Measurements from ENCODE around the gene MED31. TPM values are rescaled to one million over a fixed set of nuclear protein-coding genes. Genes with fewer than 3 reads are reported as not detected.
"Not testable (repeated sequence)": the region's sequence is repeated elsewhere in the genome, so short reads cannot be mapped to it uniquely, and the experiment has no call there.

Gene MED31
- total RNA-seq, 2 experiments from 2014 or later, result 21.7 to 22.5 TPM

DNA sequence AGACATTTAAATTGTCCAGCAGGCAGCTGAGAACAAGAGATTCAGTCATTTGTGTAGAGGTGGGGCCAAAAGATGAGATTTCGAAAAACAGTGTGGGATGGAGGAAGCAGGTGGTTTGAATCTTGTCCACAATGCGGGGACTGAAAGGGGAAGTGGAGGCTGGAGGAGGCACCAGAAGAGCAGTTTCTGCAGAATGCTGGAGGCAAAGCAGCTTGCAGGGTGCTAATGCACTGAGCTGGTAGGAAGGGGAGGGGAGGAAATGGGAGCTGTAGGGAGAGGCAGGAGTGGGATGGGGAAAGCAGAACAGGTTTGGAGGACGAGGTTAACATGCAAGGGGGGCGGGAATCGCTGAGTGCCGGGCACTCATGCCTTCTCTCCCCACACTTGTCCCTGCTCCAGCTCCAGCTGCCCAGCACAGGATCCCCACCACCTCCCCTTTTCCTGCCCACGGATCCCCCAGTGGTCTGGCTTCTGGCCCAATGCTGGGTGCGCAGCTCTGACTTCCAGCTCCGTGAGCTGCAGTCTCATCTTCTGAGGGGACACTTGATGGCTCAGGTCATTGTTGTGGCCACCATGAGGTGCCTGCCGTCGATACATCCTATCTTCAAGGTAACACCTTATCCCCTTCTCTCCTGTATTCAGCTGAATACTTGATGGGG is 9.5 kb upstream of the MED31 start:
- H3K9me3 Mint-ChIP-seq, result no peaks in the 10 kb centered on the region
- peaks cover 24% of the 10 kb centered on the region for H3K4me1 Mint-ChIP-seq (ENCODE audit: low read depth)
- CTCF ChIA-PET, result interaction anchor here (1.3 to 2.3 kb wide), 2 partner anchors 9 to 233 kb away, joined by 4 to 5 read pairs; no protein-coding TSS in a partner anchor
- intact Hi-C loops (cut with micrococcal nuclease), result no loop called here
- H3K27me3 Mint-ChIP-seq (ENCODE audit: low read depth), result no peaks in the 10 kb centered on the region
- H3K27ac Mint-ChIP-seq, result no peak overlapping the region
- no peak for DNase-seq
- no peaks in the 10 kb centered on the region for H3K36me3 Mint-ChIP-seq (ENCODE audit: low read depth)
- H3K4me3 Mint-ChIP-seq, result no peak overlapping the region

DNA sequence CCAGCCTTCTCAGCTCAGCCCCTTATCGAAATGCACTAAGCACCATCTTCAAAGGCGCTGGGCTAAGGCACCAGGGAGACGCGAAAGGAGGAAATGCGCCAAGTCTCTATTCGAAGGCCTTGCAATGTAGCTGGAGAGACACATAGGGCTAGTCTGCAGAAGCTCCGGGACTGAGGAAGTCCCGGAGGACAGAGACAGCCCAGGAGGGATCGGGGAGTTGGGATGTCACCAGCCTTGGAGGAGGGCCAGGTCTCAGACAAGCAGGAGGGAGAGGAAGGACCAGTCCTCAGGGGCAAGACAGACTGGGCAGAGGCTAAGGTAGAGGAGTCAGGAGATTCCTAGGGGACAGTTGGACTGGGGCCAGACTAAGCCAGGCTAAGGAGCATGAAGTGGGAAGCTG is 8.7 kb upstream of the MED31 start:
- DNase-seq, result no peak
- Mint-ChIP-seq H3K4me3 (no peak overlapping the region), H3K27ac (no peak overlapping the region), H3K36me3 (ENCODE audit: low read depth) (peaks cover 1% of the 10 kb centered on the region), H3K4me1 (ENCODE audit: low read depth) (peaks cover 28% of the 10 kb centered on the region), H3K27me3 (ENCODE audit: low read depth) (no peaks in the 10 kb centered on the region), H3K9me3 (no peaks in the 10 kb centered on the region)
- intact Hi-C loops (cut with micrococcal nuclease), result no loop called here
- CTCF ChIA-PET, result no interaction called here

DNA sequence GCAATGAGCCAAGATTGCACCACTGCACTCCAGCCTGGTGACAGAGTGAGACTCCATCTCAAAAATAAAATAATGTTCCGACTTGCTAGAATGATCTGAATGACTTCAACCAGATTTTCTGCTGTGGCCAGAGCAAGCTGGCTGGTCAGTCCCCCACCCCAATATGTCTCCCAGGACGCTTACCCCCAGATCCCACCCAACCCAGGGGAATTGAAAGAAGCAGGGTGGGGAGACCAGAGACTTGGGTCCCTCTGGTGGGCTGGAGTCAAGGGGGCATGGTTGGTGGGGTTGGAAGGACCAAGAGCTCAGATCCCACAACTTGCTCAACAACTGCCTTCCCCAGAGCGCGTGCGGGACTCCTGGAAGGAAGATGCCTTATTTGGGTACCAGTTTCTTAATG is 7.0 kb upstream of the MED31 start:
- H3K27me3 Mint-ChIP-seq (ENCODE audit: low read depth); intact Hi-C loops (cut with micrococcal nuclease); DNase-seq; H3K9me3 Mint-ChIP-seq; H3K36me3 Mint-ChIP-seq (ENCODE audit: low read depth); CTCF ChIA-PET: not testable (repeated sequence)
- Mint-ChIP-seq H3K27ac (peak overlapping the region; percentile 6), H3K4me3 (peak overlapping the region; percentile 0), H3K4me1 (ENCODE audit: low read depth) (peaks cover 37% of the 10 kb centered on the region)

DNA sequence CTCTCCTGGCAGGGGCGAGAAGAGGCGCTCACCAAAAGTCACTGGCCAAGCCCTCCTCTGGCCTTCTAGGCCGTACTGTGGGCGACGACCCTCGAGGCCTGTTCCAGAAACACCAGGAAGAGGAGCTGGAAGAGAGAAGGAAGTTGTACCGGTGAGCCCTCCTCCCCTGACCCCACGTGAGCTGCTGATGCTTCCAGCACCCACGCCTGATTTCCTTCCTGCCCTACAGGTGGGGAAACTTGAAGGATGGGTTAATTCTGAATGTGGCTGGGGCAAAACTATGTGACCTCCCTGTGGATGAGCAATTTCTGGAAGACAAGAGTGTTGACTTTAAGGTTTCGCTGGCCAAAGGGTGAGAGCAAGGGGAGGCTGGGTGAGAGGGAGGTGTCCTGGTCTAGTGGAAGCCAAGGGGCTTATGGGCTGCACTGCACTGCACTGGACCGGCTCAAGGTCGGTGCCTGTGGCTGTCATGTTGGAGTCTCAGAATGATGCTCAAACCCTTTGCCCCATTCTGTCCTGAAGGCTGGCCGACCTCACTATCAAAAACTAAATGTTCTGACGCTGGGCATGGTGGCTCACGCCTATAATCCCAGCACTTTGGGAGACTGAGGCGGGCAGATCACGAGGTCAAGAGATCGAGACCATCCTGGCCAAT is 6.4 kb upstream of the MED31 start:
- intact Hi-C loops (cut with micrococcal nuclease), result loop anchor here (2.0 kb wide), 1 partner anchor 17 kb away; the partner anchor contains the start of genes KIAA0753 and TXNDC17
- Mint-ChIP-seq H3K9me3 (no peaks in the 10 kb centered on the region), H3K4me1 (ENCODE audit: low read depth) (peaks cover 43% of the 10 kb centered on the region), H3K27ac (peak overlapping the region; percentile 78), H3K4me3 (peak overlapping the region; percentile 80), H3K27me3 (ENCODE audit: low read depth) (no peaks in the 10 kb centered on the region), H3K36me3 (ENCODE audit: low read depth) (peaks cover 9% of the 10 kb centered on the region)
- CTCF ChIA-PET, result interaction anchor here (0.9 kb wide), 1 partner anchor 8 kb away, joined by 7 read pairs; no protein-coding TSS in a partner anchor
- peak; percentile 34 for DNase-seq

DNA sequence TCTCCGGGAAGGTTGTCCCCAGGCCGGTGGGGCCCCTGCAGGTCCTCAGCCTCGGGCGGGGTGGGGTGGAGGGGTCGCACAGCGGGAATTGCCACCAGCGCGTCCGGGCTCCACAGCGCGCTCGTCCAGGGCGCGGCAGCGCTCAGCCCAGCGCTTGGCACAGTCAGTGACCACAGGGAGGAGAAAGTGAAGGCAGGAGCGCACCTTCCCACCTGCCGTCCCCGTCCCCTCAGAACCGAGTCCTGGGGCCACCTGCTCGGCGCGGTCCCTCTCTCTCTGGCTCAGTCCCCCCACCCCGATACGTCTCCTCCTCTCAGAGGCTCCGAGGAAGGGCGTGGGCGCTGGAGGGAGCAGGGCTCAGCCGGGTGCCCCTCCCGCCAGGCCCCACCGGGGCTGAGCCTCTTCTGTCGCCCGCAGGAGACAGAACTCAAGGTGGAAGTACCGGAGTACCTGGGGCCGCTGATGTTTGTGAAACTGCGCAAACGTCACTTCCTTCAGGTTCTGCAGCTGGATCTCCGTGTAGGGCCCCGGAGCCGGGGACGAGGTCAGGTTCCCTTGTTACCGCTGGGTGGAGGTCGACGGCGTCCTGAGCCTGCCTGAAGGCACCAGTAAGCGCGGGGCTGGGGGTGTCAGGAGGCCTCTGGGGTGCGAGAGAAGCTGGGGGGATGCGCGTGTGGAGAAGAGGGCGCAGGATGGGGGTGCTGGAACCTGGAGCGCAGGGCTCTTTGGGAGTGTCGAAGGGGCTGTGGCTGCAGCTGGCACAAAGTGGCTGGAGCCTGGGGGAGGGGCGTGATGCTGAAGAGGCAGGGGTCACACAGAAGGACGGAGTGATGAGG is 5.6 kb upstream of the MED31 start:
- CTCF ChIA-PET, result interaction anchor here (0.9 kb wide), 1 partner anchor 9 kb away, joined by 7 read pairs; no protein-coding TSS in a partner anchor

DNA sequence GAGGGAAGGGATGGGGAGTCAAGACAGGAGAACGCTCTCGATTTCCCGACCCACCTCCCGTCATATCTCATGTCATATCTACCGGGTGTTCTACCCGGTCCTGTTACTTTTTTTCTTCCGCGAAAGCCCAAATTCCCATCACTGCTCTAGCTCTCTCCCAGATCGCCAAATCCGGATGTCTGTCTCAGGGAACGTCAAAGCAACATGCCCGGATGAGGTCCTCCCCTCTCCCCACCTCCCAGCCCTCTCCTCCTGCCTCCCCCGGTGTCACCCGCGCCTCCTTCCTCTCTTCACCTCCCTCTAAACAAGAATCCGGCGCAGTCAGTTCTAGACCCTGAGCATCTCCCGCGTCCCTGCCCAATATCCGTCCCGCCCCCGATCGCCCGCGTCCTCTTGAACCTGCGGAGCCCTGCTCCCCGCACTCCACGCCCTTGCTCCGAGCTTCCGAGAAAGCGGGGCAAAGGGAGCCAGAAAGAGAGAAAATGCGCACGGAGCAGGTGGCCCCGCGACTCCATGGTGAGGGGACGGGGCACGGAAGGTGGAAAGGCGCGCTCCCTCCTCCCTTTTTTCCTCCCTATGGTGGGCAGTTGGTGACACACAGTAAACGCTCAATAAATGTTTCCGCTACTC is 4.4 kb upstream of the MED31 start:
- H3K9me3 Mint-ChIP-seq; H3K27me3 Mint-ChIP-seq (ENCODE audit: low read depth); H3K27ac Mint-ChIP-seq; H3K36me3 Mint-ChIP-seq (ENCODE audit: low read depth); CTCF ChIA-PET; DNase-seq: not testable (repeated sequence)
- peak overlapping the region; percentile 72 for H3K4me3 Mint-ChIP-seq
- intact Hi-C loops (cut with micrococcal nuclease), result loop anchor here (2.0 kb wide), 1 partner anchor 15 kb away; the partner anchor contains the start of genes KIAA0753 and TXNDC17
- H3K4me1 Mint-ChIP-seq (ENCODE audit: low read depth), result peaks cover 44% of the 10 kb centered on the region

More for the DNA sequence above, 5.6 kb upstream of the MED31 start:
- not testable (repeated sequence) for H3K36me3 Mint-ChIP-seq (ENCODE audit: low read depth); H3K9me3 Mint-ChIP-seq; H3K27me3 Mint-ChIP-seq (ENCODE audit: low read depth)
- Mint-ChIP-seq H3K27ac (peak overlapping the region; percentile 78), H3K4me3 (peak overlapping the region; percentile 80), H3K4me1 (ENCODE audit: low read depth) (peaks cover 50% of the 10 kb centered on the region)
- DNase-seq, result peak; percentile 72
- intact Hi-C loops (cut with micrococcal nuclease), result loop anchor here (2.0 kb wide), 1 partner anchor 16 kb away; the partner anchor contains the start of genes KIAA0753 and TXNDC17

DNA sequence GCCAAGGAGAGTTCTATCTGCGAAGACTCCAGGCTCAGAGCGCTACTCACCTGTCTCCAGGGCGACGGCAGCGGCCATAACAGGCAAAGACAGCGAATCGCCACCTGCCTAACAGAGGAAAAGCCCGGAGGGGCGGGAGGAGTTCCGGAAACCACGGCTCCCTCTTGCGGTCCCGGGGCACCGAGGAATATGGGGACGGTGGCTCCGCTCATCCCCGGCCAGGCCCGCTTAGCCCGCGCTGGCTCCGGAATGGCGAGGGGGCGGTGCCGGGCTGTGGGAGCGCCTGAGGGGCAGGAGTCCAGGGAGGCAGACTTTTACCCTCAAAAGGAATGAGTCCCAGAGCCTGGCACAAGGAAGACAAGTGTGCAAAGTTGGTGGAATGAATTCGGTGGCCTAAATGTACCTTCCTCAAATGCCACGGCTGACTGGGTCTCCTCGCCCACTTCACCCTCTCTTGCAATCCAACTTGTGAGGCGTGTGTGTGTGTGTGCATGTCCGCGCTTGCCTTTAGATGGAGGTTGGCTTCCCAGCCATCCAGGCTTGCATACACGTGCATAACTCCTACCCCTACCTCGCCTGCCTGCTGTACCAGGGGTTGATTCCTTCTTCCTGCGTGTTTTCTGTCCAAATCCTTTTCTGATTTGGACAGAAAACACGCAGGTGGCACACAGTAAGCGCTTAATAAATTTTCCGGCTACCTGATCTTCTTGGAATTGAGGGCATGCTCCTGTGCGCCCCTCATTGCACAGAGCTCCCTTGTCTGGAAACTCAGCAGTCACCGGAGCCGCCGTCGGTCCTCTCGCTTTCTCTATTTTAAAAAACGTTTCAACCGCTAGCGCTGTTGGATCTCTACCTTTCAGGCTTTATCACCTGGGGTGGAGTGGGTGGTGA is 3.7 kb upstream of the MED31 start:
- peaks cover 10% of the 10 kb centered on the region for H3K36me3 Mint-ChIP-seq (ENCODE audit: low read depth)
- peaks cover 42% of the 10 kb centered on the region for H3K4me1 Mint-ChIP-seq (ENCODE audit: low read depth)
- H3K27me3 Mint-ChIP-seq (ENCODE audit: low read depth), result no peaks in the 10 kb centered on the region
- H3K9me3 Mint-ChIP-seq, result no peaks in the 10 kb centered on the region
- intact Hi-C loops (cut with micrococcal nuclease), result loop anchor here (5.0 kb wide), 3 partner anchors 102 to 1073 kb away; partner anchors contain the start of genes NLRP1 and XAF1
- DNase-seq, result no peak
- no peak overlapping the region for H3K4me3 Mint-ChIP-seq
- CTCF ChIA-PET, result no interaction called here
- no peak overlapping the region for H3K27ac Mint-ChIP-seq

DNA sequence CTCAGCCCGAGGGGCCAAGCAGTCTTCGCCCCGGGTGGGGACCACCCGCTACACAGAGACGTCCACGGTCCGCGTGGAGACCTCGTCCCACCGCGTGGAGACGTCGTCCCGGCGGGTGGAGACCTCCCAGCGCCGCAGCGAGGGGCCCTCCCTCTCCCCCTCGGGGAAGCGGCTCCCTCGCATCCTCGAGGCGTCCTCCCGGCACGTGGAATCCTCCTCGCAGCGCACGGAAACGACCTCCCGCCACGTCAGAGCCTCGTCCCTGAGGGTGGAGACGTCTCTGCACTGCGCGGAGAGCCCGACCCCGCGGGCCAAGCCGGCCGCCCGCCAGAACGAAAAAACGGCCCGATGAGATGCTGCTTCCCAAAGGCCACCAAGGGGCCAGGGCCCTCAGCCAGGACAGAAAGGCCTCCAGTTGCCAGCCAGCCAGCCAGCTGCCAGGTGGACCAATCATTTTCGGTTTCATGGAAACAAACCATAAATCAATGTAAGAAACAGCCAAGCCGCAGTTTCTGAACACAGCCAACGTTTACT is 581 bp upstream of the MED31 start:
- peak overlapping the region; percentile 96 for H3K4me3 Mint-ChIP-seq

DNA sequence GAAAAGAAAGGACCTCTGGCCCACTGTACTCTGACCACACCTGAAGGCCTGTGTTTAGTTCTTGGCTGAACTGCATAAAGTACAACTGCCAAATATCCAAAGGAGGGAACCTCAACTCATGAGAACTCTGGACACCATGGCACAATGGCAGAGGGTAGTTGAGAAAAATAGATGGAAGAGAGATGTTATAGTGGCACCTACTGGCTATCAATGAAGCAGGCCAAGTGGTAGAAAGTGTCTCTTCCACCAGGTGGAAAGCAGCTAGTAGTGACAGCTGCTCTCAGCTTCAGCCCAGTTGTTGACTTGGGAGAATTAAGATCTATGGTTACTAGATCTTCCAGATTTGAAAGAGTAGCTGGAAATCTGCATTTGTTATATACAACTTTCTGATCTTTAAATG is 3.2 kb downstream of the MED31 start:
- intact Hi-C loops (cut with micrococcal nuclease), result no loop called here
- Mint-ChIP-seq H3K4me1 (ENCODE audit: low read depth) (peaks cover 69% of the 10 kb centered on the region), H3K27ac (no peak overlapping the region), H3K36me3 (ENCODE audit: low read depth) (peaks cover 24% of the 10 kb centered on the region), H3K27me3 (ENCODE audit: low read depth) (no peaks in the 10 kb centered on the region), H3K9me3 (no peaks in the 10 kb centered on the region), H3K4me3 (no peak overlapping the region)
- no peak for DNase-seq
- CTCF ChIA-PET, result interaction anchor here (1.0 kb wide), 1 partner anchor 9 kb away, joined by 3 read pairs; no protein-coding TSS in a partner anchor

More for the DNA sequence above, 581 bp upstream of the MED31 start:
- peaks cover 57% of the 10 kb centered on the region for H3K4me1 Mint-ChIP-seq (ENCODE audit: low read depth)
- H3K27me3 Mint-ChIP-seq (ENCODE audit: low read depth), result no peaks in the 10 kb centered on the region
- no peaks in the 10 kb centered on the region for H3K9me3 Mint-ChIP-seq
- H3K27ac Mint-ChIP-seq, result peak overlapping the region; percentile 39
- peaks cover 19% of the 10 kb centered on the region for H3K36me3 Mint-ChIP-seq (ENCODE audit: low read depth)
- CTCF ChIA-PET, result interaction anchor here (1.1 kb wide), 1 partner anchor 13 kb away, joined by 3 read pairs; no protein-coding TSS in a partner anchor
- peak; percentile 59 for DNase-seq
- intact Hi-C loops (cut with micrococcal nuclease), result loop anchor here (1.0 to 5.0 kb wide), 5 partner anchors 12 to 1070 kb away; partner anchors contain the start of genes KIAA0753, NLRP1 and XAF1

DNA sequence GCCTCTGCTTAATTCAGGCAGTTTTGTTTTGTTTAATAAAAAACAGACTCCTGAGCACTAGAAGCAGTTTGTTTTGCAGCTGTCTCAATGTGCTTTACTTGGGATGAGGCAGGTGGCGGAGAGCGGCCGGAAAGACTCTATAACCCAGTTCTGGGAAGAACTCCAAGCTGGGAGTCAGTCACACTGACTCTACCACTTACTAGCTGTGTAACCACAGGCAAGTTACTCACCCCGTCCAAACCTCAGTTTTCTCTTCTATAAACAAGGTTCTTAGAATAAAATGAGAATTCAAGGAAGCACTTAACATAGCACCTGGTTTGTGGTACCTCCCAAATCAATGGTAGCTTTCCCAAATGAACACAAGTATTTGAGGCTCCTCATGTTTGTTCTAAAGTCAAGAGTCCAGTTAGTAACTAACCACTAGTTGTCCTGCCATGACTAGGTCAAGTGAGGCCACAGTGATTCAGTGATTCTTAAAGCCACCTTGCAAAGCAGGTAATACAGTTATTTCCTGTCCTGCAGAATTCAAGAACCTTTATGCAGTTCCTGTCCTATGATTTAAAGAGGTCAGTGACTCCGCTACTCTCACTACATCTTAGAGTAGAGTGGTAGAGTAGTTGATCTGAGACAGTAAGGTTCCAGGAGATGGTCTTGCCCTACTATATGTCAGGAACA is 7.8 kb downstream of the MED31 start:
- H3K9me3 Mint-ChIP-seq, result no peaks in the 10 kb centered on the region
- intact Hi-C loops (cut with micrococcal nuclease), result loop anchor here (5.0 kb wide), 2 partner anchors 489 to 839 kb away; partner anchors contain the start of genes POLR2A and SLC35G6
- H3K27ac Mint-ChIP-seq, result peak overlapping the region; percentile 97
- CTCF ChIA-PET, result no interaction called here
- DNase-seq, result no peak
- peaks cover 19% of the 10 kb centered on the region for H3K36me3 Mint-ChIP-seq (ENCODE audit: low read depth)
- H3K27me3 Mint-ChIP-seq (ENCODE audit: low read depth), result no peaks in the 10 kb centered on the region
- H3K4me1 Mint-ChIP-seq (ENCODE audit: low read depth), result peaks cover 67% of the 10 kb centered on the region
- no peak overlapping the region for H3K4me3 Mint-ChIP-seq

Data from activated naive CD4-positive, alpha-beta T cell treated with anti-CD3 and anti-CD28 coated beads for 36 hours (primary cell).